Lower leg skin (tissue), 4 donors: Measurements from ENCODE around the gene DUSP3. TPM values are rescaled to one million over a fixed set of nuclear protein-coding genes. Genes with fewer than 3 reads are reported as not detected.

Source experiments
- DNase-seq, 2 donors: peaks; one replicate each; pipeline ENCODE4 v3.0.0-alpha.2; 2019; ENCODE audit warnings: low spot score in 2 of 2
- H3K4me3 ChIP-seq: fragments of 200-600 bp; sonication (generic); 2 replicates; pipeline ENCODE4 v1.5.1; 2017; ENCODE audit warnings: mild to moderate bottlenecking, low read depth; ENCODE audit not compliant: poor library complexity, severe bottlenecking
- CTCF ChIP-seq, 3 donors: fragments of 450-650 bp; IDR thresholded peaks; one replicate each; pipeline ENCODE4 v1.5.1; 2016; ENCODE audit warnings: antibody characterized with exemption in 3 of 3, mild to moderate bottlenecking in 3 of 3, moderate library complexity in 2 of 3
- POLR2A ChIP-seq, 2 donors: fragments of 450-650 bp; IDR thresholded peaks; one replicate each; pipeline ENCODE4 v1.6.1; 2016 to 2017; ENCODE audit warnings: antibody characterized with exemption in 2 of 2, mild to moderate bottlenecking in 1 of 2, moderate library complexity in 1 of 2
- WGBS, 2 donors: methylation state at CpG; one replicate each; pipeline ENCODE4 v1.1.5; 2018; 5-methylcytosine and 5-hydroxymethylcytosine counted together
- intact Hi-C: fragments of 100-400 bp; cut with DNase I; formaldehyde crosslinking; loops from one replicate; pipeline ENCODE4 v1.15.0; 2023; ENCODE audit warnings: low total_unique reads
- total RNA-seq, 4 donors: library from RNA; depleted of rRNA; stranded (reverse); fragments of >200 nt; gene quantifications; one replicate each; pipeline ENCODE4 v1.1.0, GENCODE V29; 2016

The DUSP3 gene
- total RNA-seq = 10 to 100 TPM; 33.2 to 44.1 (median 37.9) TPM

GRCh38 chr17:43778337-43779144, at the start of gene DUSP3:
Gene DUSP3, minus strand, starts transcription at chr17:43778977. Its CDS starts 53 bp downstream, at chr17:43778924.
- TF ChIP-seq POLR2A (IDR thresholded peaks at IDR 0.05) (peak in 1 of 2 donors; percentile 72), CTCF (IDR thresholded peaks at IDR 0.05) (no peak)
- peak within 1 kb of the TSS; percentile 82 for H3K4me3 ChIP-seq
- intact Hi-C loops = no loop called here
- peak; percentile 92 to 99 for DNase-seq
- WGBS, 2 donors = 0 to 1% methylated on average over 23 to 56 of the region's 100 CpGs

DNA sequence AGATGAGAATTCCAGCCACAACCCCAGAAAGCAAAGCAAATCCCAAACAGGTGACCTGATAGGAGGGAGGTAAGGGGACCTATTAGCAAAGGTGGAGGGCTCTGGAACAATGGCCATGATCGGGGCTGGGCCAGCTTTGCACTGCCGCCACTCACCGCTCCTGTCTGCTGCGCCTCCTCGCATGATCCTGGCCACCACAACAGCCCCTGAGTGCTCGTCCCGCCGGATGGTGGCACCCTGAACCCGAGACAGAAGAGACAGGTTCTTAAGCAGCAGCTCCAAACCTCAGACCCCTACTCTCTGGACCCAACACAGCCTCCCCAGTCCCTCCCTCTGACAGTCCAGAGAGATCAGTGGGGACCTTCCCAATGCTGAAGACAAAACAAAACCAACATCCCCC, 48.8 kb upstream of the DUSP3 start:
- 92 to 94% methylated on average over 9 of the region's 9 CpGs for WGBS, 2 donors

DNA sequence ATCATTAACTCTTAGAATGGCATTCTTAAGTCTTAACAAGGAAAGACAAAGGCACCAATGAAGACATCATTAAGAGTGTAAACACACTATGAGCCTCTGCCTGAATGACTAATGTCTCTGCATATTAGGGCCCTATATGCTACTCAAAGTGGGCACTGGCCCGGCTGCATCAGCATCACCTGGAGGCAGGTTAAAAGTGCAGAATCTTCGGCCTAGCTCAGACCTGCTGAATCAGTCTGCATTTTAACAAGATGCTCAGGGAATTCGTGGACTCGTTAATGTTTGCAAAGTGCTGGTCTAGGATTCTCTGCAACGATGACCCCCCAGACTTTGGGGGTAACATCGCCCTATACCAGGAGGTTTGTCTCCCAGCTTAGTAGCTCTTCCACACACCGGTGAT, 47.4 kb upstream of the DUSP3 start:
- TF ChIP-seq POLR2A (IDR thresholded peaks at IDR 0.05) (no peak), CTCF (IDR thresholded peaks at IDR 0.05) (no peak)
- intact Hi-C loops = no loop called here
- no peak for DNase-seq
- 81 to 87% methylated on average over 7 of the region's 7 CpGs for WGBS, 2 donors
- H3K4me3 ChIP-seq = no peak overlapping the region

More for the DNA sequence above, 48.8 kb upstream of the DUSP3 start:
- no peak overlapping the region for H3K4me3 ChIP-seq
- no peak for TF ChIP-seq CTCF (IDR thresholded peaks at IDR 0.05)
- no peak for TF ChIP-seq POLR2A (IDR thresholded peaks at IDR 0.05)
- DNase-seq = no peak
- intact Hi-C loops = no loop called here

DNA sequence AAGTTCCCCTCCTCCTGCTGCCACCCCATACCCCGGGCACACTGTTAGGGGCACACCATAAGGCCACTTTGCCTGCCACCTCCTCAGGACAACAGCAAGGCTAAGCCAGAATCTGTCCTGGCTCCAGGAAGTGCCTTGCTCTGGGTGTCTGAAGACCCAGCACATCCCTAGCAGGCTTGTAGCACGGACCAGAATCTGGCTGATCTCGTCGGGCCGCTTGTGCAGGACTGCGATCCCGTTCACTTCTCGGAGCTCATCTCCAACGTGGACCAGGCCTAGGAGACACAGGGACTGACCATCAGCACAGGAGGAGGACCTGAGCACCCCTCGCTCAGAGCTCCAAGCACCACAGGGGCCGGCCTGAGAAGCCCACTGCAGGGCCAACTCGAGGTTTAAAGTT, 46.8 kb upstream of the DUSP3 start:
- no peak for DNase-seq
- H3K4me3 ChIP-seq = no peak overlapping the region
- intact Hi-C loops = no loop called here
- TF ChIP-seq CTCF (IDR thresholded peaks at IDR 0.05) (no peak), POLR2A (IDR thresholded peaks at IDR 0.05) (no peak)
- 95 to 96% methylated on average over 11 to 12 of the region's 12 CpGs for WGBS, 2 donors

GRCh38 chr17:43823350-43824084, 44.7 kb upstream of the DUSP3 start:
- 76 to 77% methylated on average over 10 of the region's 10 CpGs for WGBS, 2 donors
- DNase-seq = no peak
- intact Hi-C loops = no loop called here
- TF ChIP-seq CTCF (IDR thresholded peaks at IDR 0.05) = no peak
- no peak for TF ChIP-seq POLR2A (IDR thresholded peaks at IDR 0.05)
- no peak overlapping the region for H3K4me3 ChIP-seq
